SK-N-SH treated with all-trans-retinoic acid at 6 μM for 48 hours (cell line): ENCODE results near the gene SMAD4.

Source experiments
- ATAC-seq: fragments of 200-7000 bp; cut with Tn5 transposase; 3 replicates; pipeline ENCODE4 v1.9.1; 2020; ENCODE audit warnings: mild to moderate bottlenecking, moderate library complexity
- ARNTL ChIP-seq: fragments of 450-650 bp; formaldehyde crosslinking; IDR thresholded peaks from 2 replicates; pipeline ENCODE4 v1.5.0; 2020; ENCODE audit warnings: low read depth, mild to moderate bottlenecking, moderate library complexity, borderline replicate concordance
- BACH2 ChIP-seq: fragments of 250-450 bp; sonication (Bioruptor Pico); IDR thresholded peaks from 2 replicates; pipeline ENCODE4 v1.9.0; 2021; ENCODE audit warnings: mild to moderate bottlenecking, borderline replicate concordance
- CSDC2 ChIP-seq: fragments of 250-450 bp; sonication (Bioruptor Pico); IDR thresholded peaks from 2 replicates; pipeline ENCODE4 v1.5.0; 2020; ENCODE audit warnings: mild to moderate bottlenecking, moderate library complexity
- ESRRG ChIP-seq: fragments of 250-450 bp; sonication (Bioruptor Pico); IDR thresholded peaks from 2 replicates; pipeline ENCODE4 v1.6.1; 2021; ENCODE audit warnings: mild to moderate bottlenecking
- GLIS3 ChIP-seq: fragments of 250-450 bp; sonication (Bioruptor Pico); IDR thresholded peaks from 2 replicates; pipeline ENCODE4 v1.5.0; 2020; ENCODE audit warnings: mild to moderate bottlenecking, moderate library complexity
- ISL1 ChIP-seq: fragments of 250-450 bp; sonication (Bioruptor Pico); IDR thresholded peaks from 2 replicates; pipeline ENCODE4 v2.1.2; 2022; ENCODE audit warnings: mild to moderate bottlenecking, moderate library complexity
- PPARA ChIP-seq: fragments of 250-450 bp; sonication (Bioruptor Pico); IDR thresholded peaks from 2 replicates; pipeline ENCODE4 v1.5.0; 2020; ENCODE audit warnings: mild to moderate bottlenecking, borderline replicate concordance
- RARB ChIP-seq: fragments of 250-450 bp; sonication (Bioruptor Pico); IDR thresholded peaks from 2 replicates; pipeline ENCODE4 v1.8.0; 2021; ENCODE audit warnings: mild to moderate bottlenecking, moderate library complexity
- SNAI2 ChIP-seq: fragments of 250-450 bp; sonication (Bioruptor Pico); IDR thresholded peaks from 2 replicates; pipeline ENCODE4 v1.5.0; 2020; ENCODE audit warnings: mild to moderate bottlenecking, moderate library complexity
- TCF4 ChIP-seq: fragments of 250-450 bp; sonication (Bioruptor Pico); IDR thresholded peaks from 2 replicates; pipeline ENCODE4 v1.8.0; 2021; ENCODE audit warnings: mild to moderate bottlenecking, moderate library complexity, borderline replicate concordance
- TOX ChIP-seq: fragments of 250-450 bp; sonication (Bioruptor Pico); IDR thresholded peaks from 2 replicates; pipeline ENCODE4 v1.8.0; 2021; ENCODE audit warnings: mild to moderate bottlenecking, moderate library complexity, borderline replicate concordance
- ZC3H10 ChIP-seq: fragments of 250-450 bp; sonication (Bioruptor Pico); IDR thresholded peaks from 2 replicates; pipeline ENCODE4 v1.5.1; 2021; ENCODE audit warnings: mild to moderate bottlenecking, moderate library complexity
- ZFP3 ChIP-seq: fragments of 250-450 bp; sonication (Bioruptor Pico); IDR thresholded peaks from 2 replicates; pipeline ENCODE4 v1.5.0; 2020; ENCODE audit warnings: mild to moderate bottlenecking, moderate library complexity
- ZFP30 ChIP-seq: fragments of 450-650 bp; formaldehyde crosslinking; IDR thresholded peaks from 2 replicates; pipeline ENCODE4 v1.5.0; 2022; ENCODE audit warnings: mild to moderate bottlenecking, moderate library complexity
- ZNF70 ChIP-seq: fragments of 450-650 bp; formaldehyde crosslinking; IDR thresholded peaks from 2 replicates; pipeline ENCODE4 v1.5.0; 2020; ENCODE audit warnings: mild to moderate bottlenecking, moderate library complexity
- ZNF8 ChIP-seq: fragments of 450-650 bp; formaldehyde crosslinking; IDR thresholded peaks from 2 replicates; pipeline ENCODE4 v1.5.0; 2020; ENCODE audit warnings: mild to moderate bottlenecking, moderate library complexity
- TF ChIP-seq, protein P1 (sequence below): fragments of 250-450 bp; sonication (Bioruptor Pico); IDR thresholded peaks from 2 replicates; pipeline ENCODE4 v1.5.0; 2020; ENCODE audit warnings: mild to moderate bottlenecking, moderate library complexity
- TF ChIP-seq, protein P2 (sequence below): fragments of 250-450 bp; sonication (Bioruptor Pico); IDR thresholded peaks from 2 replicates; pipeline ENCODE4 v1.5.1; 2020; ENCODE audit warnings: low read depth, mild to moderate bottlenecking, moderate library complexity
- TF ChIP-seq, protein P3 (sequence below): fragments of 250-450 bp; sonication (Bioruptor Pico); IDR thresholded peaks from 2 replicates; pipeline ENCODE4 v1.8.0; 2021; ENCODE audit warnings: low read depth, mild to moderate bottlenecking, moderate library complexity, borderline replicate concordance

The SMAD4 gene

DNA sequence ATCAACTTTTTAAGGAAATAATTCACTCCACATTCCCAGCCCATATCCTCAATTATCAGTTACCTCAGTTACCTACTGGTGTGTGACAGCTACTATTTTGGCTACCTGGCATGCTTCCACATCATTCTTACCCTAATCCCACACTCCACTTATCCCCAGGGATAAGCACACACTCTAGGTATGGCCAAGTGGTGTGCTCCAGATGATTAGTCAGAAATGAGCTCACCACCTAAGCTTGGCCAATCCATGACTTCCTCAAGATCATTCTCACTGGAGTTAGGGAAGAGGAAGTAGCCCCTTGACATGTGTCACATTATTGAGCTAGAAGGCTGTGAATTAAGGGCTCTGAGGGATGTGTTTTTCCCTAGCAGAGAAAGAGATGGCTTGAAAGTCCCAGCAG, 20.9 kb upstream of the SMAD4 start:
- TF ChIP-seq GLIS3 (CRISPR knock-in tag) = no peak
- TF ChIP-seq ZNF8 = no peak
- TF ChIP-seq, protein P1, sequence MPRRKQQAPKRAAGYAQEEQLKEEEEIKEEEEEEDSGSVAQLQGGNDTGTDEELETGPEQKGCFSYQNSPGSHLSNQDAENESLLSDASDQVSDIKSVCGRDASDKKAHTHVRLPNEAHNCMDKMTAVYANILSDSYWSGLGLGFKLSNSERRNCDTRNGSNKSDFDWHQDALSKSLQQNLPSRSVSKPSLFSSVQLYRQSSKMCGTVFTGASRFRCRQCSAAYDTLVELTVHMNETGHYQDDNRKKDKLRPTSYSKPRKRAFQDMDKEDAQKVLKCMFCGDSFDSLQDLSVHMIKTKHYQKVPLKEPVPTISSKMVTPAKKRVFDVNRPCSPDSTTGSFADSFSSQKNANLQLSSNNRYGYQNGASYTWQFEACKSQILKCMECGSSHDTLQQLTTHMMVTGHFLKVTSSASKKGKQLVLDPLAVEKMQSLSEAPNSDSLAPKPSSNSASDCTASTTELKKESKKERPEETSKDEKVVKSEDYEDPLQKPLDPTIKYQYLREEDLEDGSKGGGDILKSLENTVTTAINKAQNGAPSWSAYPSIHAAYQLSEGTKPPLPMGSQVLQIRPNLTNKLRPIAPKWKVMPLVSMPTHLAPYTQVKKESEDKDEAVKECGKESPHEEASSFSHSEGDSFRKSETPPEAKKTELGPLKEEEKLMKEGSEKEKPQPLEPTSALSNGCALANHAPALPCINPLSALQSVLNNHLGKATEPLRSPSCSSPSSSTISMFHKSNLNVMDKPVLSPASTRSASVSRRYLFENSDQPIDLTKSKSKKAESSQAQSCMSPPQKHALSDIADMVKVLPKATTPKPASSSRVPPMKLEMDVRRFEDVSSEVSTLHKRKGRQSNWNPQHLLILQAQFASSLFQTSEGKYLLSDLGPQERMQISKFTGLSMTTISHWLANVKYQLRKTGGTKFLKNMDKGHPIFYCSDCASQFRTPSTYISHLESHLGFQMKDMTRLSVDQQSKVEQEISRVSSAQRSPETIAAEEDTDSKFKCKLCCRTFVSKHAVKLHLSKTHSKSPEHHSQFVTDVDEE (CRISPR knock-in tag) = no peak
- TF ChIP-seq SNAI2 (CRISPR knock-in tag) = no peak
- no peak for ATAC-seq

DNA sequence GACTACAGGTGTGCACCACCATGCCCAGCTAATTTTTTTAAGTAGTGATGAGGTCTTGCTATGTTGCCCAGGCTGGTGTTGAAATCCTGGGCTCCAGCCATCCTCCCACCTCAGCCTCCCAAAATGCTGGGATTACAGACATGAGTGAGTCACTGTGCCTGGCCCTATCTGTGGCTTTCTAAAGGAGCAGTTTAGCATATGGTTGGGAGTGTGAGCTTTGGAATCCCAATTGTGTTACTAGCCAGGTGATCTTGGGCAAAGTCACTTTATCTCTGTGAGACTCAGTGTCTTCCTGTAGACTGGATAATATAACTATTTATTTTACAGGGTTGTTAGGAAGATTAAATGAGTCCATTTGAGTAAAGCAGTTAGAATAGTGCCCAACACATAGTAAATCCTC, 19.8 kb upstream of the SMAD4 start:
- TF ChIP-seq ZNF70 (CRISPR knock-in tag) = no peak
- no peak for TF ChIP-seq SNAI2 (CRISPR knock-in tag)
- TF ChIP-seq ISL1 (CRISPR knock-in tag) = no peak
- no peak for TF ChIP-seq TCF4 (CRISPR knock-in tag)
- no peak for TF ChIP-seq PPARA
- TF ChIP-seq TOX (CRISPR knock-in tag) = no peak
- TF ChIP-seq ZFP3 (CRISPR knock-in tag) = no peak
- no peak for TF ChIP-seq CSDC2 (CRISPR knock-in tag)
- TF ChIP-seq, all 23 proteins: peak for 0

DNA sequence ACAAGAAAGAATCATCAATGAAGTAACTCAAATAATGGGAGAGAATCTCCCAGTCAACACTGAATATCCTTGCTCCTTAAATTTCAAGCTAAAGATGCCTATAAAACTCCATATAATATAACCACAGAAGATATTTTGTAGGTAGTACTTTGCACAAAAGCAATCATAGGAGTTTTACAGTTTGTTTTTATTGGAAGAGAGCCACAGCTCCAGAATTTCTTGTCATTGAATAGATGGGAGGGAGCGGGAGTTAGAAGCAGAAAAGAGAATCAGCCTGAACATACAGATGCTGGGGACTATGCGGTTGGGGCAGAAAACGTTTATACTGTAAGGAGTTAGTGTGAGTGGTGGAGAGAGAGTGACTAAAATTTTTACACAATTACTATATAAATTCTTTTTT, 18.3 kb upstream of the SMAD4 start:
- no peak for ATAC-seq
- TF ChIP-seq ZNF70 (CRISPR knock-in tag) (no peak), BACH2 (CRISPR knock-in tag) (no peak), ZFP30 (CRISPR knock-in tag) (no peak), SNAI2 (CRISPR knock-in tag) (no peak), ZFP3 (CRISPR knock-in tag) (no peak), ISL1 (CRISPR knock-in tag) (no peak), PPARA (no peak), RARB (CRISPR knock-in tag) (no peak), TCF4 (CRISPR knock-in tag) (no peak)
- TF ChIP-seq, protein P2, sequence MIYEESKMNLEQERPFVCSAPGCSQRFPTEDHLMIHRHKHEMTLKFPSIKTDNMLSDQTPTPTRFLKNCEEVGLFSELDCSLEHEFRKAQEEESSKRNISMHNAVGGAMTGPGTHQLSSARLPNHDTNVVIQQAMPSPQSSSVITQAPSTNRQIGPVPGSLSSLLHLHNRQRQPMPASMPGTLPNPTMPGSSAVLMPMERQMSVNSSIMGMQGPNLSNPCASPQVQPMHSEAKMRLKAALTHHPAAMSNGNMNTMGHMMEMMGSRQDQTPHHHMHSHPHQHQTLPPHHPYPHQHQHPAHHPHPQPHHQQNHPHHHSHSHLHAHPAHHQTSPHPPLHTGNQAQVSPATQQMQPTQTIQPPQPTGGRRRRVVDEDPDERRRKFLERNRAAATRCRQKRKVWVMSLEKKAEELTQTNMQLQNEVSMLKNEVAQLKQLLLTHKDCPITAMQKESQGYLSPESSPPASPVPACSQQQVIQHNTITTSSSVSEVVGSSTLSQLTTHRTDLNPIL (CRISPR knock-in tag) = no peak
- TF ChIP-seq, protein P3, sequence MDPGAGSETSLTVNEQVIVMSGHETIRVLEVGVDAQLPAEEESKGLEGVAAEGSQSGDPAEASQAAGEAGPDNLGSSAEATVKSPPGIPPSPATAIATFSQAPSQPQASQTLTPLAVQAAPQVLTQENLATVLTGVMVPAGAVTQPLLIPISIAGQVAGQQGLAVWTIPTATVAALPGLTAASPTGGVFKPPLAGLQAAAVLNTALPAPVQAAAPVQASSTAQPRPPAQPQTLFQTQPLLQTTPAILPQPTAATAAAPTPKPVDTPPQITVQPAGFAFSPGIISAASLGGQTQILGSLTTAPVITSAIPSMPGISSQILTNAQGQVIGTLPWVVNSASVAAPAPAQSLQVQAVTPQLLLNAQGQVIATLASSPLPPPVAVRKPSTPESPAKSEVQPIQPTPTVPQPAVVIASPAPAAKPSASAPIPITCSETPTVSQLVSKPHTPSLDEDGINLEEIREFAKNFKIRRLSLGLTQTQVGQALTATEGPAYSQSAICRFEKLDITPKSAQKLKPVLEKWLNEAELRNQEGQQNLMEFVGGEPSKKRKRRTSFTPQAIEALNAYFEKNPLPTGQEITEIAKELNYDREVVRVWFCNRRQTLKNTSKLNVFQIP (CRISPR knock-in tag) = no peak
- TF ChIP-seq, all 23 proteins: peak for 0

More for the DNA sequence above, 19.8 kb upstream of the SMAD4 start:
- no peak for ATAC-seq

DNA sequence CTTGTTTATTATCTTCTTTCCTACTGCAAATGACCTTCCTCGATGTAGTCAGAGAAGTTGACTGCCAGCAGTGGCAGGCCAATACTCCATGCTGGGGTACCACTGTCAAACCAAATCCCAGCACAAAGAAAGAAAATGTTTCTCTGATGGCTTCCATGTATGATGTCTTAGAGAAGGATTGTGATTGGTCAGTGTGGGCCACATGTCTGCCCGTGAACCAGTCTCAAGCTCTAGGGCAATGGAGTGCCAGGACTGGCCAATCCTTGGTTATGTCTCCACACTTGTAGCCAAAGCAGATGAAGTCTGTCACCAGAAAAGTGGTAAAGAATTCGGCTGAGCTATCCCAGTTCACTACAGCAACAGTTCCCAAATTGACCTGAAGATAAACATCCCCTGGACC, 17.6 kb upstream of the SMAD4 start:
- ATAC-seq = no peak
- no peak for TF ChIP-seq ESRRG (CRISPR knock-in tag)
- no peak for TF ChIP-seq TOX (CRISPR knock-in tag)
- no peak for TF ChIP-seq ZC3H10
- TF ChIP-seq TCF4 (CRISPR knock-in tag) = no peak
- TF ChIP-seq PPARA = no peak
- no peak for TF ChIP-seq ARNTL
- TF ChIP-seq, protein P1 (CRISPR knock-in tag) = no peak
- TF ChIP-seq ZFP3 (CRISPR knock-in tag) = no peak
